Adrenal gland (tissue), 5 donors: Measurements from ENCODE around the gene PLAC8L1.

ENCODE experiments used
- POLR2A ChIP-seq, 2 donors: fragments of 450-650 bp; IDR thresholded peaks; one replicate each; pipeline ENCODE4 v1.6.1; 2017; ENCODE audit warnings: antibody characterized with exemption in 2 of 2, mild to moderate bottlenecking in 2 of 2, moderate library complexity in 1 of 2
- TF ChIP-seq, protein P1 (sequence below), 6 experiments: fragments of 450-650 bp in 4 of 6; fragments of 200-600 bp in 2 of 6; sonication (generic) in 1 of 6; IDR thresholded peaks; 1 replicate in 5 of 6; 2 replicates in 1 of 6; pipeline versions ENCODE4 v1.5.1 to v1.8.0; 2016 to 2021; ENCODE audit warnings: antibody characterized with exemption in 6 of 6, mild to moderate bottlenecking in 2 of 6, moderate library complexity in 1 of 6
- donor health status: DM: no; HTN: no; CAD: no.

DNA sequence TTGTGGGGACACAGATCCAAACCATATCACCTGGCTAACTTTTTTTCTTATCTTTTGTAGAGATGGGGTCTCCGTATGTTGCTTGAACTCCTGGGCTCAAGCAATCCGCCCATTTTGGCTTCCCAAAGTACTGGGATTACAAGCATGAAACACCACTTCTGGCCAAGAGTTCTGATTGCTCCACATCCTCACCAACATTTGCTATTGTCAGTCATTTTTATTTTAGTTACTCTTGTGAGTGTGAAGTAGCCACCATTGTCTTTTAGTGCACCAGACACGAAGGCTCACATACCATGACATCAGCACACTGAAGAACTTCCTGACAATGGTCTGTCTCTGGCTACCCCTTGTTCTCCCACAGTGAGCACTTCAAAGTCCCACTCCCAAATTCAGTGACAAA is 17.3 kb downstream of the PLAC8L1 start:
- TF ChIP-seq, protein P1, sequence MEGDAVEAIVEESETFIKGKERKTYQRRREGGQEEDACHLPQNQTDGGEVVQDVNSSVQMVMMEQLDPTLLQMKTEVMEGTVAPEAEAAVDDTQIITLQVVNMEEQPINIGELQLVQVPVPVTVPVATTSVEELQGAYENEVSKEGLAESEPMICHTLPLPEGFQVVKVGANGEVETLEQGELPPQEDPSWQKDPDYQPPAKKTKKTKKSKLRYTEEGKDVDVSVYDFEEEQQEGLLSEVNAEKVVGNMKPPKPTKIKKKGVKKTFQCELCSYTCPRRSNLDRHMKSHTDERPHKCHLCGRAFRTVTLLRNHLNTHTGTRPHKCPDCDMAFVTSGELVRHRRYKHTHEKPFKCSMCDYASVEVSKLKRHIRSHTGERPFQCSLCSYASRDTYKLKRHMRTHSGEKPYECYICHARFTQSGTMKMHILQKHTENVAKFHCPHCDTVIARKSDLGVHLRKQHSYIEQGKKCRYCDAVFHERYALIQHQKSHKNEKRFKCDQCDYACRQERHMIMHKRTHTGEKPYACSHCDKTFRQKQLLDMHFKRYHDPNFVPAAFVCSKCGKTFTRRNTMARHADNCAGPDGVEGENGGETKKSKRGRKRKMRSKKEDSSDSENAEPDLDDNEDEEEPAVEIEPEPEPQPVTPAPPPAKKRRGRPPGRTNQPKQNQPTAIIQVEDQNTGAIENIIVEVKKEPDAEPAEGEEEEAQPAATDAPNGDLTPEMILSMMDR (IDR thresholded peaks at IDR 0.05), result no peak
- TF ChIP-seq POLR2A (IDR thresholded peaks at IDR 0.05), result no peak
